MM.1S (cell line): ENCODE measurements around the gene ZNF664.

ENCODE experiments used
- DNase-seq: peaks from one replicate; pipeline ENCODE4 v3.0.0-alpha.2; 2015
- H2AFZ ChIP-seq: fragments of 300-600 bp; sonication (generic); 2 replicates; pipeline ENCODE4 v1.6.0; 2016; ENCODE audit warnings: antibody characterized with exemption, low read length
- H3F3A ChIP-seq: fragments of 300-600 bp; sonication (generic); 2 replicates; pipeline ENCODE4 v1.6.1; 2016; ENCODE audit warnings: mild to moderate bottlenecking, antibody characterized with exemption, low read length, moderate library complexity, mixed read lengths; ENCODE audit not compliant: insufficient read depth
- H3K27ac ChIP-seq: fragments of 300-600 bp; sonication (generic); 2 replicates; pipeline ENCODE4 v1.5.1; 2016; ENCODE audit warnings: mild to moderate bottlenecking, low read length
- H3K27me3 ChIP-seq: fragments of 300-600 bp; sonication (generic); replicated peaks from 2 replicates; pipeline ENCODE4 v1.6.0; 2016; ENCODE audit warnings: low read length; ENCODE audit not compliant: insufficient read depth
- H3K36me3 ChIP-seq: fragments of 300-600 bp; sonication (generic); replicated peaks from 2 replicates; pipeline ENCODE4 v1.6.1; 2016; ENCODE audit warnings: mild to moderate bottlenecking, low read length, mixed read lengths; ENCODE audit not compliant: insufficient read depth
- H3K4me1 ChIP-seq: fragments of 300-600 bp; sonication (generic); 2 replicates; pipeline ENCODE4 v1.6.1; 2016; ENCODE audit warnings: low read length, mixed read lengths
- H3K4me2 ChIP-seq: fragments of 300-600 bp; sonication (generic); 2 replicates; pipeline ENCODE4 v1.6.0; 2016; ENCODE audit warnings: low read depth, low read length
- H3K4me3 ChIP-seq: fragments of 300-600 bp; sonication (generic); 2 replicates; pipeline ENCODE4 v1.5.1; 2016; ENCODE audit warnings: low read length, mixed read lengths
- H3K79me2 ChIP-seq: fragments of 300-600 bp; sonication (generic); 2 replicates; pipeline ENCODE4 v1.6.1; 2016; ENCODE audit warnings: mixed run types, low read length, mixed read lengths
- H3K9ac ChIP-seq: fragments of 300-600 bp; sonication (generic); 2 replicates; pipeline ENCODE4 v1.6.1; 2016; ENCODE audit warnings: low read length, mixed read lengths
- H3K9me2 ChIP-seq: fragments of 300-600 bp; sonication (generic); replicated peaks from 2 replicates; pipeline ENCODE4 v1.6.1; 2016; ENCODE audit warnings: mild to moderate bottlenecking, low read length, mixed read lengths; ENCODE audit not compliant: insufficient read depth
- H3K9me3 ChIP-seq: fragments of 300-600 bp; sonication (generic); replicated peaks from 2 replicates; pipeline ENCODE4 v1.6.1; 2016; ENCODE audit warnings: mild to moderate bottlenecking, low read length, mixed read lengths; ENCODE audit not compliant: insufficient read depth
- H4K20me1 ChIP-seq: fragments of 300-600 bp; sonication (generic); 2 replicates; pipeline ENCODE4 v1.6.1; 2016; ENCODE audit warnings: mild to moderate bottlenecking, low read length, moderate library complexity, mixed read lengths; ENCODE audit not compliant: insufficient read depth
- CTCF ChIP-seq: fragments of 300-600 bp; sonication (generic); IDR thresholded peaks from 2 replicates; pipeline ENCODE4 v1.5.1; 2016; ENCODE audit warnings: antibody characterized with exemption, low read length, mixed read lengths
- EZH2 ChIP-seq: fragments of 300-600 bp; sonication (generic); optimal IDR thresholded peaks from 2 replicates; pipeline ENCODE3; 2017; ENCODE audit warnings: low read depth, mild to moderate bottlenecking, antibody characterized with exemption, low read length, mixed read lengths
- EZH2phosphoT487 ChIP-seq: fragments of 300-600 bp; sonication (generic); IDR thresholded peaks from 2 replicates; pipeline ENCODE4 v1.6.1; 2018; ENCODE audit warnings: antibody characterized with exemption, low read length

Gene ZNF664

GRCh38 chr12:123986374-123986965, 13.5 kb downstream of the ZNF664 start:
- H3K9me2 ChIP-seq: no peaks in the 10 kb centered on the region
- no peaks in the 10 kb centered on the region for H3K27me3 ChIP-seq
- no peak overlapping the region for H3K4me3 ChIP-seq
- H3K79me2 ChIP-seq: peaks cover 57% of the 10 kb centered on the region
- no peaks in the 10 kb centered on the region for H3K4me1 ChIP-seq
- TF ChIP-seq EZH2phosphoT487: no peak
- no peak for TF ChIP-seq EZH2
- TF ChIP-seq CTCF: no peak
- no peak overlapping the region for H3K9ac ChIP-seq
- no peak for DNase-seq
- no peaks in the 10 kb centered on the region for H4K20me1 ChIP-seq
- H3K27ac ChIP-seq: no peak overlapping the region
- H3K4me2 ChIP-seq: no peak overlapping the region
- H2AFZ ChIP-seq: no peak overlapping the region
- H3K36me3 ChIP-seq: 0 out of 2 replicates have a peak, but pooled peaks cover 2% of the 10 kb centered on the region
- no peaks in the 10 kb centered on the region for H3F3A ChIP-seq
- H3K9me3 ChIP-seq: no peaks in the 10 kb centered on the region

- Histone ChIP-seq H4K20me1 (no peaks in the 10 kb centered on the region), H3K36me3 (0 out of 2 replicates have a peak, but pooled peaks cover 2% of the 10 kb centered on the region), H3K27me3 (no peaks in the 10 kb centered on the region), H3K9me3 (no peaks in the 10 kb centered on the region), H2AFZ (no peak overlapping the region), H3K4me2 (no peak overlapping the region), H3K79me2 (peaks cover 52% of the 10 kb centered on the region), H3F3A (no peaks in the 10 kb centered on the region), H3K9me2 (no peaks in the 10 kb centered on the region), H3K4me3 (no peak overlapping the region), H3K27ac (no peak overlapping the region), H3K9ac (no peak overlapping the region), H3K4me1 (no peaks in the 10 kb centered on the region)
- DNase-seq: no peak
- TF ChIP-seq EZH2phosphoT487 (no peak), EZH2 (no peak), CTCF (no peak)
Measured at GRCh38 chr12:123987022-123987421, 14.0 kb downstream of the ZNF664 start.

GRCh38 chr12:123989168-123989567, 16.2 kb downstream of the ZNF664 start:
- H3K27ac ChIP-seq: no peak overlapping the region
- peaks cover 43% of the 10 kb centered on the region for H3K79me2 ChIP-seq
- no peak overlapping the region for H2AFZ ChIP-seq
- no peaks in the 10 kb centered on the region for H3K9me3 ChIP-seq
- 0 out of 2 replicates have a peak, but pooled peaks cover 2% of the 10 kb centered on the region for H3K36me3 ChIP-seq
- H3K4me2 ChIP-seq: no peak overlapping the region
- no peaks in the 10 kb centered on the region for H3K27me3 ChIP-seq
- H3F3A ChIP-seq: no peaks in the 10 kb centered on the region
- H3K9me2 ChIP-seq: no peaks in the 10 kb centered on the region
- TF ChIP-seq CTCF (no peak), EZH2 (no peak), EZH2phosphoT487 (no peak)
- H3K4me1 ChIP-seq: no peaks in the 10 kb centered on the region
- H4K20me1 ChIP-seq: no peaks in the 10 kb centered on the region
- no peak overlapping the region for H3K9ac ChIP-seq
- H3K4me3 ChIP-seq: no peak overlapping the region
- no peak for DNase-seq
